ENCODE data around the gene HCN1.
"Not testable (repeated sequence)": the region's sequence is repeated elsewhere in the genome, so short reads cannot be mapped to it uniquely, and the experiment has no call there.

HCN1 gene

DNA sequence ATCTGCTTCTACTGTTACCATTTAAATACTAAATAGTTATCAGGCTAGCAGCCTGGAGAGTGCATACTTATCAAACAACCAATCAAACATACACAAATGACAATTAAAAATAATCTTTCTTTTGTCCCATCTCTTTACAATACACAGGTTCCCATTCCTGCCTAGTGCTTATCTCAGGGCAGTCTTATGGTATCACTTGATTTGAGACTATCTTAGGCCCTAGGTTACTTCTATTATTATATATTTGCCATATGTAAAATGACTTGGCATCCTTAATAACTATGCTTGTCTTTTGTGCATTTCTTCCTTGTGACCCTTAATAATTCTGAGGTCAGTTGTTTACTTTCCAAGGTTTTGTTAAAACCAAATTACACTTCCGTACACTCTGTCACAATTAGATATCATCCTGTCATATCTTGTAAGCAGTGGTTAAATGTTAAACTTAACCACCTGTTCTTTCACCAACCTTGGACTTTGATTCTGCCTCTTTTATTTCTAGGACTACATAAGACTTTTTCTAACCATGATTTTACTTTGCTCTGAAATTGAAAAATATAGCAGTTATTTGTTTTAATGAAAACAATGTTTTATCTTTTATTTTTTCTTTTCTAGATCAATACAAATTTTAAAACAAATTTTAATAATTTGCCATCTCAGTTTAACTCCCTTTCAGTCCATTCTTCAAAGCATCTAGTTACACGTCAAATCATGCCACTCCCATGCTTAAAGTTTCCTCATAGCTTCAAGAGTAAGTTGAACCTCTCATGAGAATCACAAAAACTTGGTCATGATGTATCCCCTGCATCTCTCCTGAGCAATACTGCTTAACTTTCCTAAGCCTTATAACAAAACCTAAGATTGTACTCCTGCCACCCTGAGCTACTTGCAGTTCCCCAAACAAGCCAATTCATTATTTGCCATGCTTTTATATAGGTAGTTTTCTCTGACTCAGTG lies 281.3 kb downstream of the HCN1 start:
- DNase-seq = no peak

DNA sequence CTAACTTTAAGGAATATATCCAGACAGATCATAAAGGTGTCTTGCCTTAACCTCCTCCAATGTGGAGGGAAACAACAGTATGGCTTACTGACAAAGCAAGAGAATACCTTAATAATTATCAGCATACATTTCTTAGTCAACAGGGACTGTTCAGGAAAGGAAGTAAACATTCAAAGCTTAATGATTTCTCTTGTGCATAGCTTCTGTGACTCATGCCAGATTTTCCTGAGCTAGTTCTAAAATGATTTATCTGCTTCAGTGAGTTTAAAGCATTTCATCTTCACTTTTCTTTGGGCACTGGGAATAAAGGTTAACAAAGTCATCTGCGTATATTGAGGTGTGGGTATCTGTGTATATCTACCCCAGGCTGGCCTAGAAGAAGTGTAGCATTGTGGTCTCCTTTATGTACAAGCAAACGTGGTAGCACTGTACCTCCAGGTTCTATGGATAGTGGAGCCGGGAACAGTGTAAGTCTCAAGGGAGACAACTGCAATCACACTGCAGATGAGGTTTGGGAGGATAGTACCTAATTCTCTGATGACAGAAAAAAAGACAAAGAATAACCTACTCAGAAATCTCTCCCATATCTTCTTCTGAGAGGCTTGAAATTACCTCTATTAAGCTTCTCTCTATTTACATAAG lies 284.1 kb downstream of the HCN1 start:
- DNase-seq = no peak

DNA sequence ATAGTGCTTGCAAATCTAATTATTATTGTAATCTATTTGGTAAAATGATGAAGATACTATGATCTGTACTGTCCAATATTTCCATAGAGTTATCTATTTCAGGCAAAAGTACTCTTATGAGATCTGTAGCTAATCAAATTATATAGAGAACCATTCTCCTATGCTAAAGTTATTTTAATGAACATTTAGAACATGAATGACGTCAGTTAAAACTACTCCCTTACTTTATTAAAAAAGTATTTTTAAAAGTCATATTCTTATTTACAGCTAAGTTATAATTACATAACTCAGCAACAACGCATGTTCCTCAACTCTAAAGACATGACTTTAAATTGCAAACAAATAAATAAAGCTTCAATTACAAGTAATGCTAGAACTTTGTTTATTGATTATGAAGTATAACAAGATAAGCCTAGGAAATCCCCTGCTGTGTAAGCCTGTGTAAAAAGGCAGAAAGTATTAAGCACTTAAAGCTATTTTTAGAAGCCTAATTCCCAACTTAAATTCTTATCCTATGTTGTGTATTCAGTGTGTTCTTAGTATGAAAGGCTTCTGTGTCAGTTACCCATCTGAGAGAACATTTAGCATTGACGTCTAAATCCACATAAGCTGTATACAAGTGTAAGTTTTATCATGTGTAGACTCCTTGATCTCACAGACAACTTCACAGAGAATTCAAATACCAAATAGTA lies 285.7 kb downstream of the HCN1 start:
- DNase-seq = no peak

DNA sequence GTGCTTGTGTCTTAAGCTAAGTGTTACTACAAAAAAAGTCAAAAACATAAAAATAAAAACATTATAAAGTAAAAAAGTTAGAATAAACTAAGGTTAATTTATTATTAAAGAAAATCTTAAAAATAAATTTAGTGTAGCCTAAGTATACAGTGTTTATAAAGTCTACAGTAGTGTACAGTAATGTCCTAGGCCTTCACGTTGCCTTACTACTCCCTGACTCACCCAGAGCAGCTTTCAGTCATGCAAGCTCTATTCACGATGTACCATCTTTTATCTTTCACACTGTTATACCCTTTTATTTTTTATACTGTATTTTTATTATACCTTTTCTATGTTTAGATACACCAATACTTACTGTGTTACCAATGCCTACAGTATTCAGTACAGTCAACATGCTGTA lies 288.1 kb downstream of the HCN1 start:
- no peak for DNase-seq

DNA sequence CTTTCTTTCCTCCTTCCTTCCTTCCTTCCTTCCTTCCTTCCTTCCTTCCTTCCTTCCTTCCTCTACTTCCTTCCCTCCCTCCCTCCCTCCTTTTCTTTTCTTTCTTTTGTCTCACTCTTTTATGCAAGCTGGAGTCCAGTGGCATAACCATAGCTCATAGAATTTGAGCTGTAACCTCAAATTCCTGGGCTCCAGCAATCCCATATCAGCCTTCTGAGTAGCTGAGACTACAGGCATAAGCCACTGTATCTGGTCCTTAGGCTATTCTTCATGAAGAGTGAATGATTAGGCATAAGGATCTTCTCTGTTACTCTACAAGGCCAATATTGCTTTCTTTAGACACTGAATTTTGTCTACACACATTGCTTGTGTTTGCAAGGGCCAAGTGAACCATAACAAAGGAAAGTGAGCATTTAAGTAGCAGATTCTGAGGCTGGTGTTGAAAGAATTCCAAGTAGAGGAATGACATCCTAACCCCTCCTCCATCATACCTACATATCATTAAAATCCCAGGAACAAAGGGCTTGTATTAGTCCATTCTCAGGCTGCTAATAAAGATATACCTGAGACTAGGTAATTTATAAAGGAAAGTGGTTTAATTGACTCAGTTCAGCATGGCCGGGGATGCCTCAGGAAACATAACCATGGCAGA lies 293.2 kb downstream of the HCN1 start:
- DNase-seq = no peak

DNA sequence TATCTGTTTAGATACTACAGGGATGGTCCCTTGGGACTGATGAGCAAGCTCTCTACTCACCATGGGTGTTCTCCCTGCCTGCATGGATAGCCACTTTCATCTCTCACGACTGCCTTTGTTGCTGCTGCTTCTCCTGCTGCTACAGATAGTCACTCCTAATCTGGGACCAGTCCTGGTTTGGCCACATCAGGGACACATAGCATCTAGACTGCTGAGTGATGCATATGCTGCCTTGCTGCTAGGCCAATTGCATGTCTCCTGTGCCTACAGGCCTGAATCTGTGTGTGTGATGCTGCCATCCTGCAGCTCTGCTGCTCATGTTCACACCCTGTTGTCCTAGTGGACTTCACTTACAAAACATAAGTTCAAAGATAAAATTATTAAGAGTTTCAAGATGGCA lies 297.1 kb downstream of the HCN1 start:
- no peak for DNase-seq

DNA sequence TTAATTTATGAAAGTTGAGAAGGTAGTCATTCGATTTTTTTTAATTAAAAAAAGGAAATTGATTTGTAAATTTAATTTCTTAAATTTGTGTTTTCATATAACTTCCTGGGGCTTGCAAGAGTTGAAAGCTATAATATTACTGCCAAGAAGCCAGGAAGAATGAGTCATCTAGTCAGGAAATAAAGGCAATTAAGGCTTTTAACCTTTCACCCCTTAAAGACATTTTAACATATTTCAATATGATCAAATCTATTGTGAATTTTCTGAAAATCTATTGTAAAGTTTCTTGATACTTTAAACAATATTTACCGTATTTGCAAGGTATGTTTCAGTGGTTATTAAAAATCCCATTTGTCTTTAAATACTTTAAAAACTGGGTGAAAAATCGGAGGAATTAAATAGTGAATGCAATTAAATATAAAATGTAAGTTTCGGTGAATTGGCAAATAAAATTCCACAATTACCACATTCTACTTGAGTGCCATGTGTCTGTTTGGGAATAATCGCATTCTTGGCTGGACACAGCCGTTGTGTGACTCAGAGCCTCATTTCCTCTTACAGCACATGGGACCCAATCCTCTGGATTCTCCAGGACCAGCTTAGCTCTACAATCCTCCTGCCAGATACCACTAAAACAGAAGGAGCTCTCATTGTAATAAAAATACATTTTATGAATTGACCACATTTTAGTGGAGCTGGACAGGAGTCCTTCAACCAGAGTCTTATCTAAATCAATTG lies 310.7 kb downstream of the HCN1 start:
- peak; percentile 60 for DNase-seq

DNA sequence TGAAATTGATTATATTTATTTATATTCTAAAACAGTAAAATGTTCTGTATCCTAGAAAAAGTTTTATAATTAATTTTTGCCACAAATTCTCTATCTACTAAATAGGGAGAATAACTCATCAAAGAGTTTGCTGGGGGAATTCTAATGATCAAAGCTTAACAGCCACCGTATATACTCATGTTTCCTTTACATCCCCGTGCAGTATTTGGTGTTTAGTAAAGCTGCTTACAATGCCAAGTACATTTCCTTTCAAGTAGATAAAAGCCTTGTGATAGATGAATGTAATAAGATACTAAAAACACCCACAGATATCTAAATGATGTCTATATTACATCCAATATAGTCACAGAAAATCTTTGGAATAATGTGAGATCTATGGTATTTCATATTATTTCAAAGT lies 312.2 kb downstream of the HCN1 start:
- no peak for DNase-seq

DNA sequence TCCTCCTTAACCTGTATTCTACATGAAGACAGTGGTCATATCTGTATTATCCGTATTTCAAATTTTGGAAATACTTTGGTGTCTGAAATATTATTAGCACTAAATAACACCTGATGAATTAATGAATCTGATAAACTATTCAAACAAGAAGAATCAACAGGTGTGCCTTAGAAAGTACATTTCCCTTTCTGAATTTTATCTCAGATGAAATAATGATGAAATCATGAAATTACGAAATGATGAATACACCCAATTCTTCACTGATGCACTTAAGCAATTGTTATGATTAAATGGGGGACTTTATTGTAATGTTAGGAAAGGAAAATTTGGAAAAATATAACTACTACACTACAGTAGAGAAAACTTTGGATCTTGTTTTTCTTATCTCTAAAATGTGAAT lies 313.6 kb downstream of the HCN1 start:
- no peak for DNase-seq

DNA sequence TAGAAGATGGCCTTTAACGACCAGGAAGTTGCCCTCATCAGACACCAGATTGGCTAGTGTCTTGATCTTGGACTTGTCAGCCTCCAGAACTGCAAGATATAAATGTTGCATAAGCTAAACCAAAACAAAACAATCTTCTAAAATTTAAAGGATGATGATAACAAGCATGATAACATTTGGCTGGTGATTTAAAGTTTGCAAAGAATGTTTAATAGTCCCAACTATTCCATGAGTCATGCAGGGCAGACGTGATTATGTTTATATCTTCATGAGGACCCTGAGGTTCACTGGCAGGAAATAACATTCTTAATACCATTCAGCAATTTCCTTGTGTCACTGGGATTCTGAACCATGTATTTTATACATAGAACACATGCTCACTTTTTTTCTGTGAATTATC lies 319.8 kb downstream of the HCN1 start:
- no peak for DNase-seq

DNA sequence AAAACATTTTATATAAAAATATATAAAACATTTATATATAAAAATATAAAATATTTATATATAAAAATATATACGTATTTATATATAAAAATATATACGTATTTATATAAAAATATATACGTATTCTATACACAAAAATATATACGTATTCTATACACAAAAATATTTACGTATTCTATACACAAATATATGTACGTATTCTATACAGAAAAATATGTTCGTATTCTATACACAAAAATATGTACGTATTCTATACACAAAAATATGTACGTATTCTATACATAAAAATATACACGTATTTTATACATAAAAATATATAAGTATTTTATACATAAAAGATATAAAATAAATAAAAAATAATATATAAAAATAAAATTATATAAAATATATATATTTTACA lies 323.6 kb downstream of the HCN1 start:
- DNase-seq = no peak

DNA sequence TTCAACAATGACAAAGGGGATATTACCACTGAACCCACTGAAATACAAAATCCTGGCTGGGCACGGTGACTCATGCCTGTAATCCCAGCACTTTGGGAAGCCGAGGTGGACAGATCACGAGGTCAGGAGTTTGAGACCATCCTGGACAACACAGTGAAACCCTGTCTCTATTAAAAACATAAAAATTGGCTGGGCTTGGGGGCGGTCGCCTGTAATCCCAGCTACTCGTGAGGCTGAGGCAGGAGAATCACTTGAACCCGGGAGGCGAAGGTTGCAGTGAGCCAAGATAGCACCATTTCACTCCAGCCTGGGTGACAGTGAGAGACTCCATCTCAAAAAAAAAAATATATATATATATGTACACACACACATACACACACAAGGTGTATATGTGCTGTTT lies 324.8 kb downstream of the HCN1 start:
- not testable (repeated sequence) for DNase-seq

DNA sequence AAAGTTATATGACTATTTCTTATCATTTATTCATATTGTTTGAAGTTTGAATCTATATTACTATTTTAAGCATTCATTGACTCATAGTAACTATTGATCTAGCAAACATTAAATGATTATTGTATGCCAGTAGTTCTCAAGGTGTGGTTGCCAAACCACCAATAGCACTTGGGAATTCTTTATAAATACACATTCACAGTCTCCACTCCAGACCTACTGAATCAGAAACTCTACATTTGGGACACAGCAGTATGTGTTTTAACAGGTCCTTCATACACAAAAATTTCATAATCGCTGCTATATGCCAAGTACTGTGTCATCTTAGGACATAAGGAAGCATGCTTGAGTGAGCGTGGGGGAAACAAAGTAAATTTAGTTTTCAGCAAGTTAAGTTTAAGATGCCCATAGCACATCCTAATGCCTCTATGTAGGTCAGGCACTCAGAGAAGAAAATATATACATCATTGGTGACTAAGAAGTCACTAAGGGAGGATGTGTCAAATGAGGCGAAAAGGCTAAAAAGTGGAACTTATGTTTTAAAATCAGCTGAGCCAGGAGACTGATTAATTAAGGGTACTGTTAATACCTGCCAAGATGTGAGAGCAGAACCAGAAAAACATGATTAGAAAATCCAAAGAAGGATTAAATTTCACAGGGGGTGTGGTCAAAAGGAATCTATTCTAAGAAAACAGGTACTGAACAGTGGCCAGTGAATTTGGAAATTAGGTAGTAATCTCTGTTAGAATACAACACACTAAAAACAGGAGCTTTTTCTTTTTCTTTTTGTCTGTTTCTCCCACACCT lies 340.8 kb downstream of the HCN1 start:
- DNase-seq = no peak

DNA sequence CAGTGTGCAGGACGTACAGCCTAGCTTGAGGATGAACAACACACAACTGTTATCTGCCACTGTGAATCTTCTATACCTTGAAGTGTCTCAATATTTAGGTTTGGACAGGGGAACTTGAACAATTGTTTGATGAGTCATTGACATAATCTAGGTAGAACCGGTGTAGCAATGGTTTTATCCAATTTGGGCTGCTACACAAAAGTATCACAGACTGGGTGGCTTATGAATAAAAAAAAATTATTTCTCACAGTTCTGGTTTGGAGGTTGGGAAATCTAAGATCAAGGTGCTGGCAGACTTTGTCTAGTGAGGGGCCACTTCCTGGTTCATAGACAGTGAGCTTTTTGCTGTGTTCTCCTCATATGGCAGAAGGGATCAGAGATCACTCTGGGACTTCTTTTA lies 359.7 kb downstream of the HCN1 start:
- no peak for DNase-seq

DNA sequence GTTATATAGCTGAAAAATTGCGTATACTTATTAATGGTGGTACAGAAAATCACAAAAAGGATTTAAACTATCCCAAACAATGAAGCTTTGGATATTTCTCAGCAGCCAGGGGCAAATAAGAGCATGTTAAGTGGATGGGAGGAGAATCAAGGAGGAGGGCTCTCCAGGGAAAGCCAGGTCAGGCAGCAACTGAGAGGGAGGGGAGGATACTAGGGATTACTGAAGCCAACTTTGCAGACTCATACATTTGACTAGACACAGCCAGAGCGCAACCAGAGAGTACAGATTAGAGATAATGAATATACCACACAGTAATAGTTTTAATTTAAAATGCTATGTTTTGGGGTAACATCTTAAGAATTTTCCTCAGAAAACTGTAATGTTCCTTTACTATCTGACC lies 360.2 kb downstream of the HCN1 start:
- DNase-seq = no peak

DNA sequence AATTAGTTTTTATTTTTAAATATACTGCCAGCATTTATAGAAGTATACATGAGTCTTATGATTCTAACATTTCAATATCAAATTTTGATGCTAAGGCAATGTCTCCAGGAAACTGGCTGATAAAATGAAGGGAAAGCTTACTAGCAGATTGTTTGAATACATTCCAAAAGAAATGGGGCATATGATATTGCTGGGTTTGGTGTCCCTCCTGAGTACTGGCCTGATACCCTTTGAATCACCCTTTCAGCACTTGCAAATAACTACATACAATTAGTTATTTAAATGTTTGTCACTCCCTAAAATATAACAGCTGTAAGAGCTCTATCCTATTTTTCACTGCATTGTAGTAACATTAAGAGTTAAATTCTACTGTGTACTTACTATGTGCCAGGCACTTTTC lies 360.8 kb downstream of the HCN1 start:
- no peak for DNase-seq

DNA sequence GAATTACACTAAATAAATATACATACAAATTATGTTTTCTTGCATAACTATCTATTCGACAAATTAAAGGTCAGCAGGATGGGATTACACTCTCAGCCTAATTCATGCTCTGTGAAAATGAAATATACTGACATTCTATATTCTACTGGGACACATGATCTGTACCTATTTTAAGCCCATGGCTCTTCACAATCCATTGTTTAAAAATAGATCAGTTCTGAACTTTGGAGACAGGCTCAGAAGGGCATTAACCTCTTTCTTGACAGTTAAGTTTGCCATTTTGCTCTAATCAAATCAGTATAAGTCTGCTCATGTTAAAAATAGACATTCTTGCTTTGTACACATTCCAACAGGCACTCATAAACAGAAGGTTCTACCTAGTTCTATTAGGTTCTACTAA lies 361.2 kb downstream of the HCN1 start:
- DNase-seq = no peak

DNA sequence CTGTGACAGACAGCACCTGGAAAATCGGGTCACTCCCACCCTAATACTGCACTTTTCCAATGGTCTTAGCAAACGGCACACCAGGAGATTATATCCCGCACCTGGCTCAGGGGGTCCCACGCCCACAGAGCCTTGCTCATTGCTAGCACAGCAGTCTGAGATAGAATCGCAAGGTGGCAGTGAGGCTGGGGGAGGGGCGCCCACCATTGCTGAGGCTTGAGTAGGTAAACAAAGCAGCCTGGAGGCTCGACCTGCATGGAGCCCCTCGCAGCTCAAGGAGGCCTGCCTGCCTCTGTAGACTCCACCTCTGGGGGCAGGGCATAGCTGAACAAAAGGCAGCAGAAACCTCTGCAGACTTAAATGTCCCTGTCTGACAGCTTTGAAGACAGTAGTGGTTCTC lies 383.6 kb downstream of the HCN1 start:
- not testable (repeated sequence) for DNase-seq

DNA sequence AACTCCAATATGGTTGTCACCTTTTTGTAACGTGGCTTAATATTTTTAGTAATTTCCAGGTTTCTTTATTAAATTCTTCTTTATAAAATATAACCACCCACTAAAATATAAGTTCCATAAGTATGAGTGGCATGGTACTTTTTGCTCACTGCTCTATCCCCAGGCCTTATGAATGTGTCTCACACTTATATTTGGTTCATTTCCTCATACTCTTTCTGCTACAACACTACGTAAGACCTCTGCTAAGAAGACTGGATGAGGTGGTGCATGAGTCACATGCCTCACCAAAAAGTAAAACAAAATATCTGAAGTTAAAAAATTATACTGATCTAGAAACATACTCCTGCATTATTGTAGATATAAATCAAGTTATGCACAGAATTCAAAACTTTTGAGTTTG lies 400.9 kb downstream of the HCN1 start:
- no peak for DNase-seq

DNA sequence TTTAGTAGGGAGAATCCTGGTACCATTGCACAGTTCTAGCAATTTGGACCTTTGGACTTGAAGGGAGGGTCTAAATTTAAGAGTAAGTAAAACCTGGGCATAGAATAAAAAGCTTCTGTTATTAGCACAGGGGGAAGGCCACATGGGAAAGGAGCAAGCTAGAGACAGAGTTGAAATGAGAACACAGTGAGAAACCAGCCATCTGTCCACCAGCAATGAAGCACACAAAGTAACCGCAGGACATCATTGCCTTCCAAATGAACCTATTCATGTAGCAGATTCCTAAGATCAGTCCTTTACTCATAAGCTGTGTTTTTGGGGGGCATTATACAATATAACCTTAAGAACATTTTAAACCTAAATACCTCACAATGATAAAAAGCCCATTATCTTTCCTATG lies 407.4 kb downstream of the HCN1 start:
- no peak for DNase-seq

DNA sequence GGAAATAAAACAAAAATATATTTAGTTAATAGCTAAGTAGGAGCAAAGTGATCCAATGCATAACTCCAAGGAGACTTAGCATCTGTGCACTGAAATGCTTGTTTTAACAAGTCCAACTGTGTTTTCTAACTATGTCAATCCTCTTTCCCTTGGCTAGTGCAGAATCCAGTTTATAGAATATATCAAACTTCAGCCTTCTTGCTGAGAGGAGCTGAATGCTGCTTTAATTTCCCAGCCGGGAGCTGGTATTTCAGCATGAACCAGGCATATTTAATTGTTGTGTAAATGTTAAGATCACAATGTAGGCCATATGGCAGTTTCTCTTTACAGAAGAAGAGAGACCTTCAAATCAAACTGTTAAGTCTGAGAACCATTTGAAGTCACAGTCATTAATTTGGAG lies 411.7 kb downstream of the HCN1 start:
- DNase-seq = no peak

DNA sequence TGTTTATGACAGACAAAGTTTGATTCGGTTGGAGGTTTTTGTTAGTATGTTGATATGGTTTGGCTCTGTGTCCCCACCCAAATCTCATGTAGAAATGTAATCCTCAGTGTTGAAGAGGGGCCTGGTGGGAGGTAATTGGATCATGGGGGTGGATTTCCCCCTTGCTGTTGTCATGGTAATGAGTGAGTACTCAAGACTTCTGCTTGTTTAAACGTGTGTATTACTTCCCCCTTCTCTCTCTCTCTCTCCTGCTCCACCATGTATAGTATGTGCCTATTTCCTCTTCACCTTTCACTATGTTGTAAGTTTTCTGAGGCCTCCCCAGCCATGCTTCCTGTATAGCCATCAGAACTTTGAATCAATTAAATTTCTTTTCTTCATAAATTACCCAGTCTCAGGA lies 415.1 kb downstream of the HCN1 start:
- peak; percentile 49 to 57 for DNase-seq
